Measurements from ENCODE around the gene CAMTA1.

Gene CAMTA1

GRCh38 chr1:6777813-6778212, 7.4 kb upstream of the CAMTA1 start:
- H3K9me3 ChIP-seq (ENCODE audit: control insufficient read depth, insufficient read depth, low read depth, low read length): no peaks in the 10 kb centered on the region
- no peaks in the 10 kb centered on the region for H3K4me1 ChIP-seq (ENCODE audit: control insufficient read depth, insufficient read depth, low read length)
- H3K27ac ChIP-seq (ENCODE audit: extremely low read depth, low read depth, low read length): no peak overlapping the region
- no peak for TF ChIP-seq ZNF211 (tag by site-specific recombination; IDR thresholded peaks at IDR 0.05; ENCODE audit: low read depth)
- TF ChIP-seq YY1 (tag by site-specific recombination; IDR thresholded peaks at IDR 0.05): no peak
- no peak for TF ChIP-seq MZF1 (tag by site-specific recombination; IDR thresholded peaks at IDR 0.05; ENCODE audit: borderline replicate concordance)
- no peak for TF ChIP-seq ZNF791 (tag by site-specific recombination; IDR thresholded peaks at IDR 0.05)
- no peak for TF ChIP-seq ZNF311 (tag by site-specific recombination; IDR thresholded peaks at IDR 0.05; ENCODE audit: borderline replicate concordance)
- no peak for TF ChIP-seq GLIS1 (tag by site-specific recombination; IDR thresholded peaks at IDR 0.05)
- TF ChIP-seq ZNF837 (tag by site-specific recombination; IDR thresholded peaks at IDR 0.05): no peak
- TF ChIP-seq CTCF (tag by site-specific recombination; IDR thresholded peaks at IDR 0.05): no peak
- TF ChIP-seq ZNF843 (tag by site-specific recombination; IDR thresholded peaks at IDR 0.05): no peak
- TF ChIP-seq ZNF514 (tag by site-specific recombination; IDR thresholded peaks at IDR 0.05): no peak
- no peak for TF ChIP-seq ZBTB7A (tag by site-specific recombination; IDR thresholded peaks at IDR 0.05; ENCODE audit: low read depth)
- no peak for TF ChIP-seq ZNF488 (tag by site-specific recombination; IDR thresholded peaks at IDR 0.05)
- no peak for TF ChIP-seq ZNF555 (tag by site-specific recombination; conservative IDR thresholded peaks at IDR 0.05)
- TF ChIP-seq ZNF16 (tag by site-specific recombination; IDR thresholded peaks at IDR 0.05; ENCODE audit: low read depth): no peak
- TF ChIP-seq ZNF510 (tag by site-specific recombination; IDR thresholded peaks at IDR 0.05; ENCODE audit: insufficient replicate concordance): no peak
- ChIA-PET CTCF (interaction anchor here (0.7 kb wide), 1 partner anchor 33 kb away, joined by 3 read pairs; no protein-coding TSS in a partner anchor), POLR2A (interaction anchor here (0.7 kb wide), 1 partner anchor 72 kb away, joined by 5 read pairs; no protein-coding TSS in a partner anchor)
- no peak overlapping the region for H3K4me3 ChIP-seq (ENCODE audit: low read depth, low read length)
- H3K36me3 ChIP-seq (ENCODE audit: control insufficient read depth in 2 of 2, insufficient read depth in 1 of 2, low read length in 2 of 2): no peaks in the 10 kb centered on the region

GRCh38 chr1:6779089-6779805, 6.0 kb upstream of the CAMTA1 start:
- H3K4me3 ChIP-seq (ENCODE audit: low read depth, low read length): no peak overlapping the region
- ChIA-PET POLR2A (no interaction called here), CTCF (interaction anchor here (0.6 to 1.1 kb wide), 2 partner anchors 40 to 60 kb away, joined by 3 to 4 read pairs; no protein-coding TSS in a partner anchor)
- H3K4me1 ChIP-seq (ENCODE audit: control insufficient read depth, insufficient read depth, low read length): no peaks in the 10 kb centered on the region
- H3K9me3 ChIP-seq (ENCODE audit: control insufficient read depth, insufficient read depth, low read depth, low read length): no peaks in the 10 kb centered on the region
- no peak overlapping the region for H3K27ac ChIP-seq (ENCODE audit: extremely low read depth, low read depth, low read length)
- TF ChIP-seq ZBTB10 (tag by site-specific recombination; IDR thresholded peaks at IDR 0.05): no peak
- no peak for TF ChIP-seq ZNF169 (tag by site-specific recombination; IDR thresholded peaks at IDR 0.05)
- no peak for TF ChIP-seq ZNF830 (tag by site-specific recombination; IDR thresholded peaks at IDR 0.05; ENCODE audit: low read depth)
- TF ChIP-seq KLF9 (tag by site-specific recombination; IDR thresholded peaks at IDR 0.05; ENCODE audit: low read depth): no peak
- no peak for TF ChIP-seq ZSCAN23 (tag by site-specific recombination; IDR thresholded peaks at IDR 0.05)
- no peak for TF ChIP-seq INSM2 (tag by site-specific recombination; IDR thresholded peaks at IDR 0.05)
- no peaks in the 10 kb centered on the region for H3K36me3 ChIP-seq (ENCODE audit: control insufficient read depth in 2 of 2, insufficient read depth in 1 of 2, low read length in 2 of 2)

All from HEK293 (cell line).